HG03571 (cell line): ENCODE measurements around the gene SLFN13.
"Not testable (repeated sequence)": the region's sequence is repeated elsewhere in the genome, so short reads cannot be mapped to it uniquely, and the experiment has no call there.

Experiments used
- ATAC-seq: cut with Tn5 transposase; IDR thresholded peaks from one replicate; pipeline ENCODE4 v1.9.1; 2021; ENCODE audit not compliant: unreplicated experiment

The SLFN13 gene

GRCh38 chr17:35433075-35433894 is 15.3 kb downstream of the SLFN13 start:
- ATAC-seq = peak; percentile 6

- ATAC-seq = peak; percentile 80
Measured at GRCh38 chr17:35432176-35433074, 16.1 kb downstream of the SLFN13 start, which contains the start of gene SLFN12. Gene SLFN12, minus strand, starts transcription at chr17:35432500. Its CDS starts 9,472 bp downstream, at chr17:35423028.

GRCh38 chr17:35429702-35430101 is 18.9 kb downstream of the SLFN13 start:
- ATAC-seq = no peak

- no peak for ATAC-seq
Measured at GRCh38 chr17:35428229-35428628, 20.3 kb downstream of the SLFN13 start.

GRCh38 chr17:35423761-35424160 is 24.8 kb downstream of the SLFN13 start:
- ATAC-seq = no peak

GRCh38 chr17:35421069-35421468 is 27.5 kb downstream of the SLFN13 start:
- ATAC-seq = not testable (repeated sequence)

- no peak for ATAC-seq
Measured at GRCh38 chr17:35416659-35417058, 31.9 kb downstream of the SLFN13 start.

GRCh38 chr17:35414707-35415106 is 33.9 kb downstream of the SLFN13 start:
- ATAC-seq = not testable (repeated sequence)

GRCh38 chr17:35414247-35414646 is 34.3 kb downstream of the SLFN13 start:
- ATAC-seq = no peak

GRCh38 chr17:35407531-35407930 is 41.0 kb downstream of the SLFN13 start:
- no peak for ATAC-seq

GRCh38 chr17:35406568-35406967 is 42.0 kb downstream of the SLFN13 start:
- no peak for ATAC-seq

- ATAC-seq = no peak
Measured at GRCh38 chr17:35404360-35404759, 44.2 kb downstream of the SLFN13 start.

GRCh38 chr17:35393783-35394182 is 54.8 kb downstream of the SLFN13 start:
- not testable (repeated sequence) for ATAC-seq

GRCh38 chr17:35390663-35391062 is 57.9 kb downstream of the SLFN13 start:
- ATAC-seq = no peak

GRCh38 chr17:35390156-35390555 is 58.4 kb downstream of the SLFN13 start:
- no peak for ATAC-seq

GRCh38 chr17:35387496-35387895 is 61.1 kb downstream of the SLFN13 start:
- no peak for ATAC-seq
